IMR-90 (cell line): ENCODE results near the gene CABCOCO1. TPM values are rescaled to one million over a fixed set of nuclear protein-coding genes. Genes with fewer than 3 reads are reported as not detected.

Source experiments
- ATAC-seq: fragments of 200-7000 bp; cut with Tn5 transposase; 2 replicates; pipeline ENCODE4 v1.9.1; 2020; ENCODE audit warnings: low read depth, mild to moderate bottlenecking, moderate library complexity
- BruUV-seq: library from RNA; stranded (reverse); fragments of 400-500 nt; replicated peaks from 2 replicates; lab custom pipeline; 2021; lab: Mats Ljungman, UMichigan
- CTCF ChIA-PET: fragments of 300-600 bp; formaldehyde crosslinking; extraction: SDS; loops from one replicate; lab custom pipeline; 2021; ENCODE audit warnings: antibody characterized with exemption; lab: Yijun Ruan, JAX
- POLR2A ChIA-PET: fragments of 300-600 bp; sonication (Branson Sonifier 250); formaldehyde crosslinking; loops from one replicate; lab custom pipeline; 2022; ENCODE audit warnings: antibody characterized with exemption; ENCODE audit not compliant: unreplicated experiment; lab: Charles Lee
- DNase-seq: peaks from one replicate; pipeline ENCODE4 v3.0.0; 2013
- H2AFZ ChIP-seq: replicated peaks from 2 replicates; pipeline ENCODE3; 2013; ENCODE audit warnings: low read length, mild to moderate bottlenecking; ENCODE audit not compliant: poor library complexity
- H2AK5ac ChIP-seq: 2 replicates; pipeline ENCODE4 v1.6.1; 2013; ENCODE audit warnings: low read depth, low read length, inconsistent platforms
- H2AK9ac ChIP-seq: replicated peaks from 2 replicates; pipeline ENCODE3; 2013; ENCODE audit warnings: mild to moderate bottlenecking, low read depth, low read length, moderate library complexity; ENCODE audit not compliant: poor library complexity
- H2BK120ac ChIP-seq: 2 replicates; pipeline ENCODE4 v1.6.1; 2013; ENCODE audit warnings: low read depth, low read length, inconsistent platforms
- H2BK15ac ChIP-seq: 3 replicates; pipeline ENCODE4 v1.6.1; 2013; ENCODE audit warnings: low read depth, low read length, inconsistent platforms
- H2BK20ac ChIP-seq: 2 replicates; pipeline ENCODE4 v1.6.1; 2013; ENCODE audit warnings: low read depth, mild to moderate bottlenecking, inconsistent platforms, low read length, moderate library complexity
- H2BK5ac ChIP-seq: 2 replicates; pipeline ENCODE4 v1.6.1; 2013; ENCODE audit warnings: mild to moderate bottlenecking, low read depth, low read length, inconsistent platforms; ENCODE audit not compliant: poor library complexity, severe bottlenecking
- H3K14ac ChIP-seq: replicated peaks from 2 replicates; pipeline ENCODE4 v1.6.1; 2013; ENCODE audit warnings: low read depth, low read length, inconsistent platforms
- H3K18ac ChIP-seq: 2 replicates; pipeline ENCODE4 v1.6.1; 2013; ENCODE audit warnings: low read depth, low read length, control low read depth
- H3K23ac ChIP-seq: 2 replicates; pipeline ENCODE4 v1.6.1; 2013; ENCODE audit warnings: low read depth, low read length, inconsistent platforms
- H3K27ac ChIP-seq: 2 replicates; pipeline ENCODE4 v1.5.1; 2013; ENCODE audit warnings: mild to moderate bottlenecking, control low read depth, low read length; ENCODE audit not compliant: insufficient read depth
- H3K27me3 ChIP-seq: 2 replicates; pipeline ENCODE4 v1.6.1; 2013; ENCODE audit warnings: low read length; ENCODE audit not compliant: control insufficient read depth, insufficient read depth
- H3K36me3 ChIP-seq: 2 replicates; pipeline ENCODE4 v1.6.1; 2013; ENCODE audit warnings: low read length, mixed read lengths; ENCODE audit not compliant: control insufficient read depth, insufficient read depth
- H3K4ac ChIP-seq: 2 replicates; pipeline ENCODE4 v1.6.1; 2013; ENCODE audit warnings: low read depth, low read length, inconsistent platforms
- H3K4me1 ChIP-seq: 2 replicates; pipeline ENCODE4 v1.6.1; 2013; ENCODE audit warnings: low read length, mixed read lengths; ENCODE audit not compliant: control insufficient read depth, insufficient read depth
- H3K4me2 ChIP-seq: 2 replicates; pipeline ENCODE4 v1.6.1; 2013; ENCODE audit warnings: low read depth, mild to moderate bottlenecking, control low read depth, low read length, moderate library complexity
- H3K4me3 ChIP-seq: 2 replicates; pipeline ENCODE4 v1.5.1; 2013; ENCODE audit warnings: low read depth, mild to moderate bottlenecking, control low read depth, low read length, moderate library complexity; ENCODE audit not compliant: insufficient read depth
- H3K56ac ChIP-seq: 2 replicates; pipeline ENCODE4 v1.6.1; 2013; ENCODE audit warnings: low read length, inconsistent platforms; ENCODE audit not compliant: insufficient read depth; ENCODE audit errors: extremely low read depth
- H3K79me1 ChIP-seq, 2 experiments: 2 replicates each; pipeline ENCODE4 v1.6.1; 2013; ENCODE audit warnings: low read length in 2 of 2, inconsistent platforms in 1 of 2, low read depth in 1 of 2
- H3K9ac ChIP-seq: 2 replicates; pipeline ENCODE4 v1.6.1; 2013; ENCODE audit warnings: low read depth, low read length, control low read depth
- H3K9me1 ChIP-seq: 2 replicates; pipeline ENCODE4 v1.6.1; 2013; ENCODE audit warnings: low read length, inconsistent platforms; ENCODE audit not compliant: insufficient read depth
- H3K9me3 ChIP-seq: 2 replicates; pipeline ENCODE4 v1.6.1; 2013; ENCODE audit warnings: low read length; ENCODE audit not compliant: control insufficient read depth, insufficient read depth
- H4K20me1 ChIP-seq: 2 replicates; pipeline ENCODE4 v1.6.1; 2013; ENCODE audit warnings: low read length, inconsistent platforms; ENCODE audit not compliant: insufficient read depth
- H4K5ac ChIP-seq: 2 replicates; pipeline ENCODE4 v1.6.1; 2013; ENCODE audit warnings: mild to moderate bottlenecking, low read depth, low read length, control low read depth
- H4K8ac ChIP-seq, 2 experiments: 2 replicates each; pipeline ENCODE4 v1.6.1; 2013; ENCODE audit warnings: low read depth in 2 of 2, low read length in 2 of 2, control low read depth in 1 of 2, inconsistent platforms in 1 of 2
- H4K91ac ChIP-seq: 2 replicates; pipeline ENCODE4 v1.6.1; 2013; ENCODE audit warnings: low read depth, low read length, inconsistent platforms; ENCODE audit not compliant: insufficient read depth
- CHD1 ChIP-seq: IDR thresholded peaks from 2 replicates; pipeline ENCODE4 v1.6.1; 2012; ENCODE audit warnings: low read depth, low read length, improper control_type of control experiment
- CTCF ChIP-seq: conservative IDR thresholded peaks from 2 replicates; pipeline ENCODE4 v1.5.1; 2012; ENCODE audit warnings: mild to moderate bottlenecking, low read depth, low read length, improper control_type of control experiment
- ELK1 ChIP-seq: fragments of 150-350 bp; IDR thresholded peaks from 2 replicates; pipeline ENCODE4 v1.6.1; 2016; ENCODE audit warnings: low read depth, mild to moderate bottlenecking, low read length, moderate library complexity, borderline replicate concordance
- FOS ChIP-seq: fragments of 150-350 bp; IDR thresholded peaks from 2 replicates; pipeline ENCODE4 v1.6.1; 2016; ENCODE audit warnings: low read depth, low read length
- MAFK ChIP-seq: IDR thresholded peaks from 2 replicates; pipeline ENCODE4 v1.6.1; 2012; ENCODE audit warnings: low read depth, low read length, improper control_type of control experiment
- POLR2A ChIP-seq: IDR thresholded peaks from 2 replicates; pipeline ENCODE4 v1.6.1; 2012; ENCODE audit warnings: mild to moderate bottlenecking, low read depth, low read length
- RFX5 ChIP-seq: IDR thresholded peaks from 2 replicates; pipeline ENCODE4 v1.8.0; 2012; ENCODE audit warnings: low read depth, mild to moderate bottlenecking, low read length, moderate library complexity
- WGBS, 2 experiments: methylation state at CpG; one replicate each; pipeline versions ENCODE4 v1.1.5 to v1.1.7; 2013; ENCODE audit warnings: missing lambda C conversion rate in 2 of 2; ENCODE audit not compliant: insufficient read length in 1 of 2; ENCODE audit errors: extremely low coverage in 2 of 2; 5-methylcytosine and 5-hydroxymethylcytosine counted together
- dilution Hi-C: fragments of 300-500 bp; cut with HindIII; formaldehyde crosslinking; loops from one replicate; pipeline ENCODE4 v1.14.3; 2018; ENCODE audit warnings: low sequenced_read_pairs; ENCODE audit not compliant: unreplicated experiment
- in situ Hi-C: fragments of 300-500 bp; cut with MboI; formaldehyde crosslinking; loops from 3 replicates; pipeline ENCODE4 v1.14.3; 2019; ENCODE audit warnings: low sequenced_read_pairs, inconsistent platforms, mixed read lengths
- intact Hi-C: fragments of 100-400 bp; cut with micrococcal nuclease; formaldehyde crosslinking; loops from 2 replicates; pipeline ENCODE4 v1.10.0; 2022
- polyA plus RNA-seq, 3 experiments: library from polyadenylated mRNA; depleted of rRNA; stranded (reverse); fragments of >200 nt; gene quantifications; 2 replicates each; pipeline ENCODE4 v1.2.3, GENCODE V29; 2012; ENCODE audit warnings: low replicate concordance in 1 of 3
- total RNA-seq: library from RNA; depleted of rRNA; stranded (reverse); fragments of >200 nt; gene quantifications from 2 replicates; pipeline ENCODE4 v1.2.3, GENCODE V29; 2012

CABCOCO1 gene
- total and polyA plus RNA-seq, 2 of the 4 experiments (the other 2 are of a cell fraction), result 0.18 to 0.31 TPM

GRCh38 chr10:61792097-61792716, 129.5 kb downstream of the CABCOCO1 start:
- no peaks in the 10 kb centered on the region for H3K27me3 ChIP-seq
- H2BK5ac ChIP-seq, result peak overlapping the region; percentile 44
- H3K9me3 ChIP-seq, result no peaks in the 10 kb centered on the region
- H3K27ac ChIP-seq, result peak overlapping the region; percentile 38; the same call in 1 of the 2 replicates
- no peaks in the 10 kb centered on the region for H4K20me1 ChIP-seq
- H2BK120ac ChIP-seq, result peak overlapping the region; percentile 66
- peak overlapping the region; percentile 83 for H3K4ac ChIP-seq
- BruUV-seq, result no TSS peak
- no peaks in the 10 kb centered on the region for H3K36me3 ChIP-seq
- in situ Hi-C loops, result no loop called here
- peak overlapping the region; percentile 13 for H3K56ac ChIP-seq
- peak overlapping the region; percentile 84 for H4K91ac ChIP-seq
- ATAC-seq, result no peak
- intact Hi-C loops, result loop anchor here (5.0 kb wide), 1 partner anchor 110 kb away; the partner anchor contains the start of gene ARID5B
- peak overlapping the region; percentile 79 for H3K14ac ChIP-seq
- peak overlapping the region; percentile 52 for H3K23ac ChIP-seq
- H3K18ac ChIP-seq, result peak overlapping the region; percentile 97
- H3K9ac ChIP-seq, result no peak overlapping the region
- no peak overlapping the region for H2AK9ac ChIP-seq
- no peak overlapping the region for H3K4me2 ChIP-seq
- peaks cover 0 to 3% of the 10 kb centered on the region in 2 experiments; a peak in 1 of 4 replicates for H3K79me1 ChIP-seq
- H3K4me1 ChIP-seq, result peaks cover 20% of the 10 kb centered on the region
- ChIA-PET POLR2A (no interaction called here), CTCF (no interaction called here)
- peak overlapping the region; percentile 30; the same call in 2 of the 3 replicates for H2BK15ac ChIP-seq
- no peak for DNase-seq
- peak overlapping the region; percentile 35 to 48; a peak in 3 of 4 replicates for H4K8ac ChIP-seq
- no CpG with 5 or more reads among the region's 1 CpG for WGBS, 2 experiments
- peak overlapping the region; percentile 90 for H4K5ac ChIP-seq
- TF ChIP-seq RFX5 (no peak), CHD1 (no peak), FOS (no peak), ELK1 (no peak), POLR2A (no peak), MAFK (no peak), CTCF (no peak)
- peaks cover 15% of the 10 kb centered on the region for H3K9me1 ChIP-seq
- no peak overlapping the region for H3K4me3 ChIP-seq
- H2AK5ac ChIP-seq, result peak overlapping the region; percentile 55; the same call in 1 of the 2 replicates
- H2BK20ac ChIP-seq, result peak overlapping the region; percentile 67
- dilution Hi-C loops, result no loop called here
- no peak overlapping the region for H2AFZ ChIP-seq
